Stimulated activated CD8-positive, alpha-beta memory T cell treated with anti-CD3 and anti-CD28 coated beads, Interleukin-7, amount 100 ng/mL, for 48 hours (primary cell): ENCODE results near the gene TWSG1.

Experiments used
- DNase-seq, 2 donors: peaks; one replicate each; pipeline ENCODE4 v3.0.0-alpha.2; 2020; ENCODE audit warnings: low read depth in 1 of 2; ENCODE audit errors: extremely low read depth in 1 of 2

TWSG1 gene

DNA sequence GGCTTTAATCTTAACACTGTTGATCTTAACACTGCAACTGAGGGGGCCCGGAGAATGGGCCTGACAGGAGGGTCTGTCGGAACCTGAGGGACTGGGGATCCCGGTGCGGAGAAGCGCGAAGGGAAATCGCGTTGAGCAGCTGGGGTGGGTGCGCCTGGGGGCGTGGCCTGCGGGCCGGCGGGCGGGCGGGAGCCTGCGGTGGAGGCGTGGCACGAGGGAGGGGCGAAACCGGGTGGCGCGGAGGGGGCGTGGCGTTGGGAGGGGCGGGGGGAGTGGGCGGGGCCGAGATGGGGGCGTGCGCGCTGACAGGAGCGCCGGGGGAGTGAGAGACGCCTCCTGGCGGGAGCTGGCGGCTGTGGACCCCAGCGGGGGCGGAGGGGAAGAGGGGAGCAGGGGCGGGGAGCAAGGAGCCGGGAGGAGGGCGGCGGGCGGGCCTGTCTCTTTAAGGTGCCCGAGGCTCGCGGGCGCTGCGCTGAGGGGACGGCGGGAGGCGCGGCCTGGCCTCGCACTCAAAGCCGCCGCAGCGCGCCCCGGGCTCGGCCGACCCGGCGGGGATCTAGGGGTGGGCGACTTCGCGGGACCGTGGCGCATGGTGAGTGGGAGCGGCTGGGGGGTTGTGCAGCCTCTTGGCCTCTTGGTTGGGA, at the start of gene TWSG1:
Gene TWSG1 (plus strand): TSS at position 445 of the 644 bp plus-strand sequence. CDS start 2,457 bp downstream, outside the sequence.
- DNase-seq, result peak; percentile 86 to 90

DNA sequence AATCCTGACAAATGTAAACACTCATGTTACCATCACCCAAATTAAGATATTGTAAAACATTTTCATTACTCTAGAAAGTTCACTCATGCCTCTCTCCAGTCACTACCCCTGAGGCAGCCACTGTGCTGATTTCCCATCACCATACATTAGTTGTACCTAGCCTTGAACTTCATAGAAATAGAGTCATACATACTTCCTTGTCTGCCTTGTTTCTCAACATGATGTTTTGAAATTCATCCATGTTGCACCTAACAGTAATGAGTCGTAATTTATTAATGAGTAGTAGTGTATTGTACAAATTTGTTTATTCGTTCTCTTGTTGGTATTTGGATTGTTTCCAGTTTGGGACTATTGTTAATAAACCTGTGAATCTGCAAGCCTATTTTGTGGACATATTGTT, 49.0 kb upstream of the TWSG1 start:
- no peak for DNase-seq

DNA sequence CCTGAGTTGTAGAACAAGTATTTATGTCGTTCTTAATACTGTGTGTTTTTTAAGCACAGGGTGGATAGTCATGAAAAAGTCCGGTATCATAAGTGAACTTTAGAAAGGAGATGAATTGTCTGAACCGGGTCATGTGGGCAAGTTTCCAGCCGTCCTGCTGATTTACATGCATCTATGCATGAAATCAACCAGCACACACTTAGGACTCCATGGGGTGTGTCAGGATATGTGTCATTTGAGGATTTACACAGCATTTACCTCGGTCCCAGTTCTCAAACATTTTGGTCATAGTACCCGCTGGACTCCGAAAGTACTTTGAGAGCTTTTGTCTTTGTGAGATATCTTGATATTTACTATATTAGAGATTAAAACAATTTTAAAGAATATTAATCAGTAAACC, 47.5 kb upstream of the TWSG1 start:
- no peak for DNase-seq

DNA sequence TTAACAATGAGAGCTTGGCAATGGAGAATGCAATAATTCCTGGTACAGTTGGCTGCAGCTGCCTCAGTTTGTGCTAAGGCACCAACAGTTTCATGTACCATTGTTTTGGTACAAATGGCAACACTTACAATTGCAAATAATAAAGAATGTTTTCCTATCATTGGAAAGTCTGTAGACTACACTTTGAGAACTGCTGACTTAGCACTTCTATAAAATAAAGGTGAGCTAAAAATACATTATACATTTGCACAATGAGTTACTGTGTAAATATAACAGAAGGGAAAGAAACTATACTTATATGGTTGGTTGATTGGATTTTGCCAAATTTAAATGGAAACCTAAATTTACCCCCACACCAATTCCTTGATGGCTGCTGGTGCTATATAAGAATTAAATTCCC, 44.9 kb upstream of the TWSG1 start:
- no peak for DNase-seq

DNA sequence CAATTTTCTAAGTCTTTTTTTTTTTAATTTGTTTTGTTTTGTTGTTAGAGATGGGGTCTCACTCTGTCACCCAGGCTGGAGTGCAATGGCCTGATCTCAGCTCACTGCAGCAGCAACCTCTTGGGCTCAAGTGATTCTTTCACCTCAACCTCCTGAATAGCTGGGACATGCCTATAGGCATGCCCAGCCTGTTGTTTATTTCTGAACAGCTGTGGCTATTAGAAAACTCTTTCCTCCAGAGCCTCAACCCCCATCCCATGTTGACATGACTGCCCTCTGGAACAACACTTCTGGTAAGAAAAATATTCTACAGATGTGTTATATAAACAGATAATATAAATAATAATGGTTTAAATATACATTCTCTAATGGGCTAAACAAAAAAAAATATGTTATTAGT, 44.4 kb upstream of the TWSG1 start:
- no peak for DNase-seq

DNA sequence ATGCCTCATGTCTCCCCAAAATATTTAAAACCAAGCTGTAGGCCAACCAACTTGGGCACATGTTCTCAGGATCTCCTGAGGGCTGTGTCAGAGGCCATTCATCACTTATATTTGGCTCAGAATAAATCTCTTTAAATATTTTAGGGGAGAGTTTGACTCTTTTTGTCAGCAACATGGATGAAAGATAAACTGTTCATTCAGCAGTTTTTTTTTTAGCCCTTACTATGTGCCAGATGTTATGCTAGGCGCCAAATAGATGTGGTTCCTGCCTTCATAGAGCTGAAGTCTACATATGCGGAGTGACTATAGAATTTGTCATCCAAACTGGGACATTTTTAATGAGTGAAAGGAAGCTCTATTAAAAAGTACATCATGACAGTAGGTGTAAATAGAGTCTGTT, 42.5 kb upstream of the TWSG1 start:
- DNase-seq, result no peak

DNA sequence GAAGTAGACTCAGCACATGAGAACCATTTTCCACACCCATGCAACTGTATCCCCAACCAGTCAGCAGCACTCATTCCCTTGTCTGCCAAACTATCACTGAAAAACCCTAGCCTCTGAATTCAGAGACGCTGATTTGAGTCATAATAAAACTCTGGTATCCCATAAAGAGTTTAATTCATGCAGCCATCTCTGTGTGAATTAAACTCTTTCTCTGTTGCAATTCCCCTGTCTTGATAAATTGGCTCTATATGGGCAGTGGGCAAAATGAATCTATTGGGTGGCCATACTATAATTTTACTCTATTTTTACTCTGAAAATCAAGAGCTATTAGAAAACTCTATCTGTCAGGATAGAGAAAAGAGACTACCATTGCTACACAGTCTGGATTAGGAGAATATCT, 40.6 kb upstream of the TWSG1 start:
- no peak for DNase-seq

DNA sequence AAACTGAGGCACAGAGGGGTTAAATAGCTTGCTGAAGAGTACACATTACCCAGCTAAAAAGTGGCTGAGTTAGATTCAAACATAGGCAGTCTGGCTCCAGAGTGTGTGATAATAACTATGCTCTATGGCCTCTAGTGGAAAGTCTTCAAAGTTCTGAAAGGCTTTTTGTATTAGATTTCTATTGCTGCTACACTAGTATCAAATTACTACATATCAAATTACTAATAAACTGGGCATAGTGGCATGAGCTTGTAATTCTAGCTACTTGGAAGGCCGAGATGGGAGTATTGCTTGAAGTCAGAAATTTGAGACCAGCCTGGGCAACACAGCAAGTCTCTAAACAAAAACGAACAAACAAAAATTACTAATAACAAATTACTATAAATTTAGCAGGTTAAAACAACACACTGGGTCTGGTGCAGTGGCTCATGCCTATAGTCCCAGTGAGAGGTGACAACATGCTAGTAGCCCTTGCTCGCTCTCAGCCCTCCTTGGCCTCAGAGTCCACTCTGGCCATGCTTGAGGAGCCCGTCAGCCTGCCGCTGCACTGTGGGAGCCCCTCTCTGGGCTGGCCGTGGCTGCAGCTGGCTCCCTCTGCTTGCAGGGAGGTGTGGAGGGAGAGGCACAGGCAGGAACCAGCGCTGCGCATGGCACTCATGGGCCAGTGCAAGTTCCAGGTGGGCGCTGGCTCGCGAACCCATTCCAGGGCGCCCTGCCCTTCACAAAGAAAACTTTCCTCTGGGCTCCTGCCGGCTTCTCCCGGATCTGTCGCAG, 38.2 kb upstream of the TWSG1 start:
- DNase-seq, result no peak

DNA sequence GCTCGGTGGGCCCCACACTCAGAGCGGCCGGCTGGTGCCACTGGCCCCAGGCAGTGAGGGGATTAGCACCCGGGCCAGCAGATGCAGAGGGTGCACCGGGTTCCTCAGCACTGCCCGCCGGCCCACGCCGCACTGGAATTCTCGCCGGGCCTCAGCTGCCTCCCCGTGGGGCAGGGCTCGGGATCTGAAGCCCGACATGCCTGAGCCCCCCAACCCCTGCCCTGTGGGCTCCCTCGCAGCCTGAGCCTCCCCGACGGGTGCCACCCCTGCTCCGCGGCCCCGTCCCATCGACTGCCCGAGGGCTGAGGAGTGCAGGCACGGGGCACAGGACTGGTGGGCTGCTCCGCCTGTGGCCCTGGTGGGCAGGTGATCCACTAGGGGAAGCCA, 37.6 kb upstream of the TWSG1 start:
- no peak for DNase-seq

DNA sequence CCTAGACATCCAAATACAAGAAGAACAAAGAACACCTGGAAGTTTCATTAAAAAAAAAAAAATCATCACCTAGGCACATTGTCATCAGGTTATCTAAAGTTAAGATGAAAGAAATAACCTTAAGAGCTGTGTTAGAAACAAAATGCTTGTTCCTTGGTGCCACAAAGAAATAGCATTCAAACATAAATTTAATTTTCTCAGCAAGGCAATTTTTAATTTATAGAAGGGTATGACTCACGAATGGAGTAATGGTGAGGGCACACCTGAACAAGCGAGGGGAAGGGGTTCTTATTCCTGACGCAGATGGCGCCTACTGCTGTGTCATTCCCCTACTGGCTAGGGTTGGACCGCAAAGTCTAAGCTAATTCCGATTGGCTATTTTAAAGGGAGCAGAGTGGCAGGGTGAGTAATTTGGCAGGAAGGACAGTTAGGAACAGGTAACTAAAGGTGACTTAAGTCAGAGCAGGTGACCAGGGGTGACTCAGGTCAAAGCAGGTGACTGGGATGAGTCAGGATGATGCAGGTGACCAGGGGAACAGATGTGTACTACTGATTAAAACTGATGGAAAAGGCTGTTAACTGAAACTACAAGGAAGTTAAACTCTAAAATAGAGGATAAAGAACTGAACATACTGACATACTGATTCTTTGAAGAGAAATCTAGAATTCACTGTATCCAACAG, 30.0 kb upstream of the TWSG1 start:
- no peak for DNase-seq

DNA sequence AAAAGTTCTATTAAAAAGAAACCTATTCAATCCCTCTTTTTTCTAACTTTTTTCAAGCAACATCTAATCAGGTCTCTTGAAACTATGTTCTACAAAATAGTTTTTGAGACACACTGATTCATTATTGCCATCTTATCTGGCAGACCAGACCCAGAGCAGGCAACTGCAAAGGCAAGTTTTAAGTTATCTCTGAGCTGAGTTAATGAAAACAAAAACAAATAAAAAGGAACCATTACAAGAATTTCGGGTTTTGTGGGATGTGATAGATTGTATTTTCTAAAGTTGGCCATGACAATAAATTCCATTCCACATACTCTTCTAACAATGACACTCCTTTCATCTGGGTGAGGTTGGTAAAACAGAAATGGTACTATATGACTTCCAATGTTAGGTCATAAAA, 15.2 kb upstream of the TWSG1 start:
- no peak for DNase-seq

DNA sequence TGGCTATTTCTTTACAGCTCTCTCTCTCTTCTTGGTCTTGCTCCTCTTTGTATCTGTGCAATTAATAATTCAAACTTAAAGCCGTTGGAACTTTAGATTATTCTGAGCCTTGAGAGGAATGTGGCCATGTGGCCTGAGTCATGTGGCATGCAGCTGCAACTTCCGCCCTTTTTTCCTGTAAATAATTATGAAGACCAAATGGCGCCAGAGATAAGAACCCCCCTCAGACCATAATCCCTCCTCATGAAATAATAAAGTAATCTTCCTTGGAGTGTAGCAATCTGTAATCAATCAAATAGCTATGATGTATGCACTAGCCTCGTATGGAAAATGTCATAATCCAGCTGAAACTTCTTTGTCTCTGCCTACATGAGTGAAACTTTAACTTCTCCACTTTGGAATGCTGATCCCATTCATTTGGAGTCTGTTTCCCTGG, 13.5 kb upstream of the TWSG1 start:
- DNase-seq, result no peak

DNA sequence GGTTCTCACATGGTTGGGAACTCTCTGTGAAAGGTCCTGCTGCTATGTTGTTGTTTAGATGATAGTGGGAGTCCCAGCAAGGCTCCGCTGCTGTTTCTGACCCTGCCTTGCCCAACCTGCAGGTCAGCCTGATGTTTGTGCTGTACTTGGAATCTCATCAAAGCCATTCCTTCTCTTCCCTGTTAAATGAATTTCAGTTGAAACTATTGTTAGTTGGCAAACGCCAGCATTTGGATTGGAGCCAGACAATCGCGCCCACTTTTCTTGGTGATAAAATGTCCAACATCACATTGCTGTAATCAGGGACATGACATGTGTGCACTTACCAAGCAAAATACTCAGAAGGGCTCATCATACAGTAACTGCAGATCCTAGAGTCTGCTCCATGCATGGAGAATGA, 12.8 kb upstream of the TWSG1 start:
- DNase-seq, result no peak

DNA sequence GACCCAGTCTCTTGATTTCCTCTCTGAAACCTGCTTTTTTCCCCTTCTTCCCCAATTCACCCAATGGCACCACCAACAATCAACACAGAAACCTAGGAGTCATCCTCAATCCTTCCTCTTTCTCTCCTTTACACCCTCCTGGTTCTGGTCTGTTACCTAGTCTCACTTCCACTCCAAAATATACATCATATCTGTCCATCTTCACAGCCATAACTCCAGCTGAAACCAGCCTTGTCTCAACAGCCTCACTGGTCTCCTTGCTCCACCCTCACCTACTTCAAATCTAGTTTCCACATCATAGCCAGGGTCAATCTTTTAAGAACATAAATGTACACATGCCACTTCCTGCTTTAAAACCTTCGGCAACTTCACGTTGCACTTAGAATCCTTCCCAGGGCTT, 11.8 kb upstream of the TWSG1 start:
- DNase-seq, result no peak

DNA sequence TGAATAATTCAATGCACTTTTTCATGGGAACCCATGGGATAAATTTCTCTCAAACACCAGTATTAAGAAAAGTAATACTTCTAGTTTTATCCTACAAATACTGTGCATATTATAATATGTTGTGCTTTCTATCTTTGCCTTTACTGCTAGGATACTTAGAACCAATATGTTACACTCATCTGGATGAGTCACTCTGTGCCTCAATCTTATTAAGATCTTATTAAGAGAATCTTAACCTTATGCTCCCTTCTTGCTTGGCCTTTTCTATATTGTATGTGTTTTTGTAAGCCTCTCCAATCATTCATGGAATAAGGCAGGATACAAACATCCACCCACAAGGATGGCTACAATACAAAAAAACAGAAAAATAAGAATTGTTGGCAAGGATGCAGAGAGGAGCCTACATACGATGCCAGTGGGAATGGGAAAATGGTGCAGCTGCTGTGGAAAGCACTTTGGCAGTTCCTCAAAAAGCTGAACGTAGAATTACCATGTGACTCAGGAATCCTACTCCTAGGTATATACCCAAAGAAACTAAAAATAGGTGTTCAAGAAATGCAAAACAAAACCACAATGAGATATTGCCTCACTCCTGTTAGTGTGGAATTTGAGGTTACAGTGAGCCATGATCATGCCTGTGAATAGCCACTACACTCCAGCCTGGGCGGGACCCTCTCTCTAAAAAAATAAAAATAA, 10.7 kb upstream of the TWSG1 start:
- no peak for DNase-seq

DNA sequence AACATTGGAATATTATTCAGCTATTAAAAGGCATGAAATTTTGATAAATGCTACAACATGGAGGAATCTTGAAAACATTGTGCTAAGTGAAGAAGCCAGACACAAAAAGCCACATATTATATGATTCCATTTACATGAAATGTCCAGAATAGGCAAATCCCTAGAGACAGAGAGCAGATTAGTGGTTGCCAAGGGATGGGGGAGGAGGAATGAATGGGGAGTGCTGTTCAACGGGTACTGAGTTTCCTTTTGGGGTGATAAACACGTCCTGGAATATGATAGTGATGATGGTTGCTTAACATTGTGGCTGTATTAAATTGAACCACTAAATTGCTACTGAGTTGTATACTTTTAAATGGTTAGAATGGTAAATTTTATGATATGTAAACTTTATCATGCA, 8.9 kb upstream of the TWSG1 start:
- DNase-seq, result no peak

DNA sequence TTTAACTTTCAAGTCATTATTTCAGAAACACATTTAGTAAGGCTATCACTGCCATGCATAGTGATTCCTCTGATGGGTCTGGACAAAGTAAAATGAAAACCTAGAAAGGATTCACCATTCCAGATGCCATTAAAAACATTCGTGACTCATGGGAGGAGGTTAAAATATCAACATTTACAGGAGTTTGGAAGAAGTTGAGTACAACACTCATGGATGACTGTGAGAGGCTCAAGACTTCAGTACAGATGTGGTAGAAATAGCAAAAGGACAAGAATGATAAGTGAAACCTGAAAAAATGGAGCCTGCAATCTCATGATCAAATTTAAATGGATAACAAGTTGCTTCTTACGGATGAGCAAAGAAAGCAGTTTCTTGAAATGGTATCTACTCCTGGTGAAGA, 5.8 kb upstream of the TWSG1 start:
- DNase-seq, result no peak

DNA sequence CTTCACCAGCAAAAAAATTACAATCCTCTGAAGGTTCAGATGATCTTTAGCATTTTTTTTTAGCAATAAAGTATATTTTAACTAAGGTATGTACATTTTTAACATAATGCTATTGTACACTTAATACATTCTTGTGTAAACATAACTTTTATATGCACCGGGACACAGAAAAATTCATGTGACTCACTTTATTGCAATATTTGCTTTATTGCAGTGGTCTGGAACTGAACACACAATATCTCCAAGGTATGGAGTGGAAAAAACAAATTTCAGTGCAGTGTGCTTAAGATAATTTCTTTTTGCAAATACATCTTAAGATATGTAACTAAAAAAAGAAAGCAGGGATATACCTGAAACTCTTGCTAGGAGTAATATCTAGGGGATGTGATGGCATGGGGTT, 5.1 kb upstream of the TWSG1 start:
- no peak for DNase-seq

DNA sequence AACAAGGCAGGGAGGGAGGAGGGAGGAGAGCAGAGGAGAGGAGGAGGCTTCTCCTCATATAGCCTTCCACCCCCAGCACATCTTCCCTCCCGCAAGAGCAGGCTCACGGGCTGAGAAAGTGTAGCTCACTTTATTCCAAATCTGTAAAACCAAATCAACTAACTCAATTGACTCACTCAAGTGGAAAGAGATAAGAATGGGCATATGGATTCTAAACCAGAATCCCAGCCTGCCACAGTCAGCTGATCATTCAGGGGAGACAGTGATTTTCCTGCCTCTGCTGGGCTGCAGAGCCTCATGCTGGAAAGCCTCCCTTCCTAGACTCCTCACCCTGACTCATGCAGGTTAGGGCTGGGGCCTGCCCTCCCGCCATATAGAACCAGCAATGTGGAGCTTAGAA, 4.2 kb upstream of the TWSG1 start:
- DNase-seq, result no peak

DNA sequence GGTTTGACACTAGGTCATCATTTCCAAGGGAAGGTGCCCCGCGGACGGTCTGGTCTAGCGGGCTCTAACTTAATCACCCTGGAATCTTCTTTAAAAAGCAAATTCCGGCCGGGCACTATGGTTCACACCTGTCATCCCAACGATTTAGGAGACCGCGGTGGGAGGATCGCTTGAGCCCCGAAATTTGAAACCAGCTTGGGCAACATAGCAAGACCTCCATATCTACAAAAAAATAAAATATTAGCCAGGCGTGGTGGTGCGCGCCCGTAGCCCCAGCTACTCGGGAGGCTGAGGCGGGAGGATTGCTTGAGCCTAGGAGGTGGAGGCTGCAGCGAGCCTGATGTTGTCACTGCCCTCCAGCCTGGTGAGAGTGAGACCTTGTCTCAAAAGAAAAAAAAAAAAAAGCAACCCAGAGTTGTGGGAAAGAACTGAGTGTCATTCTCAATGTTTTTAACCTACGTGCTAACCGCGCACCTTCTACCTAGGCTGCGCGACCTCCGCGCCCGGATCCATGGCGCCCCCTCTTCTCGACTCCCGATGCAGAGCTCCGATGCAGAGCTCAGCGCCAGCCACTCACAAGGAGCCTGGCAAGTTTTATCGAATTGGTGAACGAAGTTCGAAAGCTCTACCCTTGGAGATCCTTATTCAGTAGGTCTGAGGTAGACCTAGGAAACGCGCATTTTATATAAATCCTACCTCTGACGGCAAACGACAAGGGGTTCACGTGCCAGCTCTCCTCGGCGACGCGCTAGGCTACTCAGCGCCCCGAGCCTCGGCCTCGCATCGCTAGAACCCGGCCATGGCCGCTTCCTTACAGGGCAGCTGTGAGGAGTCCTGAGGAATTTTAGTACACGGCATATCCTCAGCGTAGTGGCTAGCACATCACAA, 888 bp upstream of the TWSG1 start:
- no peak for DNase-seq
